NK-92 treated with Interleukin-12 subunit alpha and Interleukin-12 subunit beta, amount 100 ng/mL, for 24 hours (cell line): Measurements from ENCODE around the gene SEMA4A.

Experiments
- DNase-seq: peaks from one replicate; lab custom pipeline; 2025; lab: John Stamatoyannopoulos, UW

Gene SEMA4A

DNA sequence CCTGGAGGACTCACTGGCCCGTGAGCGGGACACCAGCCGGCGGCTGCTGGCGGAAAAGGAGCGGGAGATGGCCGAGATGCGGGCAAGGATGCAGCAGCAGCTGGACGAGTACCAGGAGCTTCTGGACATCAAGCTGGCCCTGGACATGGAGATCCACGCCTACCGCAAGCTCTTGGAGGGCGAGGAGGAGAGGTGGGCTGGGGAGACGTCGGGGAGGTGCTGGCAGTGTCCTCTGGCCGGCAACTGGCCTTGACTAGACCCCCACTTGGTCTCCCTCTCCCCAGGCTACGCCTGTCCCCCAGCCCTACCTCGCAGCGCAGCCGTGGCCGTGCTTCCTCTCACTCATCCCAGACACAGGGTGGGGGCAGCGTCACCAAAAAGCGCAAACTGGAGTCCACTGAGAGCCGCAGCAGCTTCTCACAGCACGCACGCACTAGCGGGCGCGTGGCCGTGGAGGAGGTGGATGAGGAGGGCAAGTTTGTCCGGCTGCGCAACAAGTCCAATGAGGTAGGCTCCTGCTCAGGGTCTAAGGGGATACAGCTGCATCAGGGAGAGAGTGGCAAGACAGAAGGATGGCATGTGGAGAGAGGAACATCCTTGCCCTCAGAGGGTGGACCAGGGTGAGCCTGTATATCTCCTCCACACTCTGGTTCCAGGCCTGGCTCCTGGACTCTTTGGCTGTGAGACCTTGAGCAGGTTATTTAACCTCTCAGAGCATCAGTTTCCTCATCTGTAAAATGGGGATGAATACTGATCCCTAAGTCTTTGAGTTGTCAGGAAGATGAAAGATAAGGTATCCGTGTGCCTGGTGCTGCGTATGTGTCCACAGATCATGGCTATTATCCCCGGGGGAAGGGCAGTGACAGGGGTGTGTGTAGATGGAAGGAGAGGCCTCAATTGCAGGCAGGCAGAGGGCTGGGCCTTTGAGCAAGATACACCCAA lies 17.2 kb upstream of the SEMA4A start:
- no peak for DNase-seq

- no peak for DNase-seq
Measured at GRCh38 chr1:156136970-156137483, 16.4 kb upstream of the SEMA4A start.

GRCh38 chr1:156138458-156138867 lies 14.9 kb upstream of the SEMA4A start:
- no peak for DNase-seq

DNA sequence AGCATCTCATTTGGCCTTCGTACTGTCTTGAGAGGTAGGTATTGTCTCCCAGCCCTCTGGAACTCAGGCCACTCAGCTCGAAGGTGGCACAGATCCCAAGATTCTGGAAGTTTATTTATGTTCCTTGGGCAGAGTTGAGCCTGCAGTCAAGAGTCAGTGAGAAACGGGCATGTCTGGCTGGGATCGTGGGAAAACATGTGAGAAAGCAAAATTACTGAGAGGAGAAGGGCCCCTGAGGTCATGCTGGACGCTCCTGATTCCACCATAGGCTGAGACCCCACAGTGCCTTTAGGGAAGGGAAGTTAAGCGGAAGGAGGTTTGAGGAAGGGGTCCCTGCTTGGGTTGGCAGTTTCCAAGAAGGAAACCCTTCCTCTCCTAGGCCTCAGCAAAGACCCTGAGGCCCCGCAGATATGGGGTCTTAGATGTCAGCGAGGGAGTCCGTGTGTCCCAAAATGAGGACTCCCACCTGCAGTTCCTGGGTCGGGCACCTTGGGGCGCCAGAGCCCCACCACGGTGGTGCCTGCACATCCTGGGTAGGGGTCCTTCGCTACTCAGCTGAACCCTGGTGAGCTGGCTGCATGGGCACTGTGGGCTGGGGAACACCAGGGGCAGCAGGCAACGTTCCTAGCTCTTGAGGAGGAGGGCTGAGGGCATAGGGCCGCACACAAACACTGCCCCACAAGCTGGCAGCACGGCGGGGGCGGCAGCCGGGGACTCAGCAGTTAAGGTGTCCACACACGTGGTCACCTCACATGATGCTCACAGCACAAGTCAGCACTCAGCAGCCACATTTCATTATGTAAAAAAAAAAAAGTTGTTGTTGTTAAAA lies 12.3 kb upstream of the SEMA4A start:
- DNase-seq: no peak

DNA sequence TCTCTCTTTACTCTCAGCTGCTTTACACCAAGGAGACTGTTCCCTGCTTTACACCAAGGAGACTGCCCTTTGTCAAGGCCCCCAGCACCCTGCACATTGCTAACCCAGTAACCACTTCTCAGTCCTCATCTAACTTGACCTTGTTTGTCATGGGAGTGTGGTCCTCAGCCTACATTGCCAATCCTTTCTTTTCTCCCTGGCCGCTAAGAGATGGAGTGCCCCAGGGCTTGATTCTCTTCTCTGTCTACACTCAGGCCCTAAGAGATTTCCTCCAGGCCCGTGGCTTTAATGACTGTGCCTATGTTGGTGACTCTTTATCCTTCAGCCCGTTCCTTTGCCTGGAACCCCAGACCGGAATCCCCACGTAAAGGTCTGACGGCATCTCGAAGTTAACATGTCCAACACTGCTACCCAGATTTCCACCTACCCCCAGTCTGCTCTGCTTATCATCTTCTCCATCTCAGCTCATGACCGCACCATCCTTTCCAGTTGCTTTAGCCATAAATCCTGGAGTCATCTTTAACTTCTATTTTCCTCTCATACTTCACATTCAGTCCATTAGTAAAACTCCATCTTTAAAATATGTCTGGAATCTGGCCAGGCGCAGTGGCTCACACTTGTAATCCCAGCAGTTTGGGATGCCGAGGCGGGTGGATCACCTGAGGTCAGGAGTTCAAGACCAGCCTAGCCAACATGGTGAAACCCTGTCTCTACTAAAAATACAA lies 9.5 kb upstream of the SEMA4A start:
- no peak for DNase-seq

GRCh38 chr1:156144742-156145141 lies 8.6 kb upstream of the SEMA4A start:
- no peak for DNase-seq

- no peak for DNase-seq
Measured at GRCh38 chr1:156145650-156146019, 7.8 kb upstream of the SEMA4A start.

- no peak for DNase-seq
Measured at GRCh38 chr1:156146020-156146768, 7.2 kb upstream of the SEMA4A start.

DNA sequence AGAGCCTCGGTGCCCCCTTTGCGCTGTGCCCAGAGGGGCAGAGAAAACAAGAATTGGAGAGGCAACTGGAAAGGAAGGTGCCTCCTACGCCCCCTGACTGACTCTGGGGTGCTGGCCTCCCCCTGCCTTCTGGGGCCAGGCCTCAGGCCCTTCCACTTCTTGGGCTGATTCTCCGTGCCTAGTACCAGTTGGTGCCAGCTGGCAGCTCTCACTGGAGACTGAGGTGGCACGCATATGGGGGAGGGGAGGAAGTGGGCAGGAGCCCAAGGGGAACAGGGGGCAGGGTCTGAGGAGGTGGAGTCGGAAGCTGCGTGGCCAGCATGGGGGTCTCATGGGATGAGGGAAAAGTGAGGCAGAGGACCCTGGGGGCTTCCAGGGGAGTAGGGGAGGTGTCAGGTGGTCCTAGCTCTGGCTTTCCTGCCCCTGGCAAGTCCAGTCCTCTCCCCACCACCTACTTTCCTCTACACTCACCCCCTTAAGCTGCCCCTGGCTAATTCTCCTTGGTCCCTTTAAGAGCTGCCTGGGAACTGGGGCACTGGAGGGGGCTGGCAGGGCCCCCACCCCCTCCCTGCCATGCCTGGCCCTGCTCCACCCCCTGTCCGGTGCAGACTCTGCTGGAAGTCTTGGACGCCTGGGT lies 6.5 kb upstream of the SEMA4A start:
- no peak for DNase-seq

DNA sequence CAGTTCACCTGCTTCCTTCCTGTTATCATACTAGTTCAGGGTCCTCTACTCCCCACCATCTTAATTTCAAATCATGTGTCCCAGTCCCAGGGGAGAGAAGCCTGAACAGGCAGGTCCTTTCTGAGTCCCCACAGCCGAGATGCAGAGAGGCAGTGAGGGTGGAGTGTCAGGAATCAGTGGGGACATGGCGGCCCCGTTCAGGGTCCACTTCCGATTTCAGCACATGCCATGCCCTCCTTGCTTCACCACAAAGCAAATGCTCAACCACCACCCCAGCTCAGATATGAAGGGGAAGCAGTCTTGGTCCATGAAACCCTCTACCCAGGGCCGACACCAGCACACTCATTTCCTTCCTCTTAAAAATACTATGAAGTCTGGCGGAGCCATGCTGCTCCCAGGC lies 5.2 kb upstream of the SEMA4A start:
- DNase-seq: no peak

- DNase-seq: no peak
Measured at GRCh38 chr1:156149374-156150332, 3.7 kb upstream of the SEMA4A start.

- peak; percentile 47 for DNase-seq
Measured at GRCh38 chr1:156150333-156151011, 2.9 kb upstream of the SEMA4A start.

DNA sequence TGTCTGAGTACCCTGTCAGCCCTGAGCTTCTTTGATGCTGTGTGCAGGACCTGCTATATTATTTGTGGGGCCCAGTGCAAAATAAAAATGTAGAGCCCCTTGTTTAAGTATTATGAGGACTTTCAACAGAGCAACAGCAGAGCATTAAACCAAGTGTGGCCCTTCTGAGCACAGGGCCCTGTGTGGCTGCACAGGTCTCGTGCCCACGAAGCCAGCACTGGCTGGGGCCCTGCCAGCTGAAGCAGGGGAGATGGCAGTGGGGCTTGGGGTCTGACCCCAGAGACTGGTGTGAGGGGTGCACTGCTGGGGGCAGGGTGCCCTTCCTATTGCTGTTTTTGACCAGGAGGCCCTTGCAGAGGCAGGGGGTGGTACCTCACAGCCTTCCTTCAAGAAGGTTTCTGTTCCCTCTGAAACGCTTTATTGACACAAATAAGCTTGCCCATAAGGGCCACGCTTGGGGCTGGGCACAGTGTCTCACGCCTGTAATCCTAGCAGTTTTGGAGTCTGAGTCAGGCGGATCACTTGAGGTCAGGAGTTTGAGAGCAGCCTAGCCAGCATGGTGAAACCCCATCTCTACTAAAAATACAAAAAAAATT lies 2.2 kb upstream of the SEMA4A start:
- DNase-seq: no peak

DNA sequence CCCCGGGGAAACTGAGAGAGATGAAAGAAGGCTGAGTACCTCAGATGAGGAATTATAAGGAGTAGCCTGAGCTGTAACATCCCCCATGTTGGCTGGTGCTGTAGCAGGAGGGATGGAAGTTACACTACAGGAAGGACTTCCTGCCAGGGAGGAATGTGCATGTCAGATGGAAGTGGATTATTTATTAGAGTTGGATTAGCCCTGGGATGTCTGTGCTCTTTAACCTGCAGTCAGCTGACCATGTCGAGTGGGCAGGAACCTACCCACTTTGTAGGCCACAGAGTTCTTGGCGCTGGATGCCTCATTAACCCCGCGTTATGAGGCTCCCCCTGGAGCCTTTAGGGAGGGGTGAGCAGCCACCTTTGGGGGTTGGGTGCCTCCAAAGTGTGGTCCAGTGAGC lies 757 bp upstream of the SEMA4A start:
- no peak for DNase-seq

- DNase-seq: peak; percentile 74
Measured at GRCh38 chr1:156154317-156154749, 948 bp downstream of the SEMA4A start.

- DNase-seq: no peak
Measured at GRCh38 chr1:156155756-156156510, 2.5 kb downstream of the SEMA4A start.

GRCh38 chr1:156157506-156157905 lies 4.1 kb downstream of the SEMA4A start:
- DNase-seq: no peak

- no peak for DNase-seq
Measured at GRCh38 chr1:156157966-156158365, 4.6 kb downstream of the SEMA4A start.
